Mononuclear cell (primary cell): ENCODE measurements around the gene MEPCE. TPM values are rescaled to one million over a fixed set of nuclear protein-coding genes. Genes with fewer than 3 reads are reported as not detected.

Experiments used
- H3K27me3 ChIP-seq: 2 replicates; pipeline ENCODE4 v1.6.0; 2011; ENCODE audit warnings: low read length, control low read depth; ENCODE audit not compliant: insufficient read depth
- H3K4me1 ChIP-seq: 2 replicates; pipeline ENCODE4 v1.5.1; 2011; ENCODE audit warnings: mild to moderate bottlenecking, low read length, control low read depth; ENCODE audit not compliant: insufficient read depth
- H3K4me3 ChIP-seq: 2 replicates; pipeline ENCODE4 v1.5.1; 2011; ENCODE audit warnings: mild to moderate bottlenecking, low read length, moderate library complexity
- H3K9me3 ChIP-seq: 2 replicates; pipeline ENCODE4 v1.5.1; 2011; ENCODE audit warnings: low read depth, mild to moderate bottlenecking, control low read depth, low read length
- total RNA-seq: library from RNA; depleted of rRNA; stranded (reverse); fragments of >200 nt; gene quantifications from one replicate; pipeline ENCODE4 v1.2.3, GENCODE V29; 2012

The MEPCE gene
- total RNA-seq, 1 donor = 36.7 TPM

DNA sequence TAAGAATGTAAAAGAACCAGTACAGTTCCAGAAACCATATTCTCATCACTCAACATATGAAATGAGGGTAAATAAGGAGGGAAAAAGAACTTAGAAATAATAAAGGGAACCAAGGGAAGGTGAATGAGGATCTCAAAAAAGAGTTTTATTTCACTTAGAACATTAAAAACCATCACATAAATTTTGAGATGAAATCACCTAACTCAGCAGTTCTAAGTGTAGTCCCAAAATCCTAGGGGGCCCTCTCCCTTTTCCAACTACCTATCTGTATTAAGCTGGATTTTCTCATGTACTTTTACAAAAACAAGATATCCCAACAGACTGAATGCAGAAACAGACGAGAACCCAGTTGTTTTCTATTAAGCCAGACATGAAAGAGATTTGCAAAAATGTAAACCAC lies 4.3 kb upstream of the MEPCE start:
- no peaks in the 10 kb centered on the region for H3K9me3 ChIP-seq
- no peak overlapping the region for H3K4me3 ChIP-seq
- H3K27me3 ChIP-seq = no peaks in the 10 kb centered on the region
- peaks cover 10% of the 10 kb centered on the region for H3K4me1 ChIP-seq

DNA sequence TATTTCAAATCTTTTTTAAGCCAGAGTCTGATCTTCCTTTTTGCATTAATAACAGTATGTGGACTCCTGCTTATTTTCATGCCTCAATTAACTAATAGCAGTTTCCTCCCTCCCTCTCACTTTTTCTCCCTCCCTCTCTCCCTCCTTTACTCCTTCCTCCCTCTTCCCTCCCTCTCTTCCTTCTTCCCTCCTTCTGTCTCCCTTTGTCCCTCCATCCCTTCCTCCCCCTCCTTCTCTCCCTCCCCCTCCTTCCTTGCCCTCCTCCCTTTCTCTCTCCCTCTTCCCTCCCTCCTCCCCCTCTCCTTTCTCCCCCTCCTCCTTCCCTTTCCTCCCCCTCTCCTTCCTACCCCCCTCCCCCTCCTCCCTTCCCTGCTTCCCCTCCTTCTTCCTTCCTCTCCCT lies 3.1 kb upstream of the MEPCE start:
- Histone ChIP-seq H3K4me1 (peaks cover 22% of the 10 kb centered on the region), H3K9me3 (no peaks in the 10 kb centered on the region), H3K4me3 (no peak overlapping the region), H3K27me3 (no peaks in the 10 kb centered on the region)

DNA sequence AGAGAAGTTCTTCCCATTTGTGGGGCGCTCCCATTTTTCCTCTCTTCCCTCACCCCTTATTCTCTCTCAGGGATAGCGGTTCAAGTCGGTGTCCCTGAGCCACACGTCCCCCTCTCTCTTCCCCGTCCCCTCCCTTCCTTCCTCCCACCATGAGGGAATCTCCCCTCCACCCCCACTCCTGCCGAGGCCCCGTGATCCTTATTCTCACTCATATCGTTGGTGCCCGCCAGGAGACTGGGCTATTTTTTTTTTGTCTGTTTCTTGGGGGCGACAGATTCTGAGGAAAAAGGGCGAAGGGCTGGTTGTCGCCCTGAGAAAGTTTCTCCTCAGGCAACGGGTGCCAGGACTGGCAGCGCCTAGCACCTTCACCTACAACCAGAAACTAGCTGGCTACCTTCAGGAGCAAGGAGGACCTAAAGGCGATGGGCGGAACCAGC lies 1.9 kb upstream of the MEPCE start:
- Histone ChIP-seq H3K27me3 (no peaks in the 10 kb centered on the region), H3K9me3 (no peaks in the 10 kb centered on the region), H3K4me3 (peak overlapping the region; percentile 83), H3K4me1 (peaks cover 31% of the 10 kb centered on the region)

DNA sequence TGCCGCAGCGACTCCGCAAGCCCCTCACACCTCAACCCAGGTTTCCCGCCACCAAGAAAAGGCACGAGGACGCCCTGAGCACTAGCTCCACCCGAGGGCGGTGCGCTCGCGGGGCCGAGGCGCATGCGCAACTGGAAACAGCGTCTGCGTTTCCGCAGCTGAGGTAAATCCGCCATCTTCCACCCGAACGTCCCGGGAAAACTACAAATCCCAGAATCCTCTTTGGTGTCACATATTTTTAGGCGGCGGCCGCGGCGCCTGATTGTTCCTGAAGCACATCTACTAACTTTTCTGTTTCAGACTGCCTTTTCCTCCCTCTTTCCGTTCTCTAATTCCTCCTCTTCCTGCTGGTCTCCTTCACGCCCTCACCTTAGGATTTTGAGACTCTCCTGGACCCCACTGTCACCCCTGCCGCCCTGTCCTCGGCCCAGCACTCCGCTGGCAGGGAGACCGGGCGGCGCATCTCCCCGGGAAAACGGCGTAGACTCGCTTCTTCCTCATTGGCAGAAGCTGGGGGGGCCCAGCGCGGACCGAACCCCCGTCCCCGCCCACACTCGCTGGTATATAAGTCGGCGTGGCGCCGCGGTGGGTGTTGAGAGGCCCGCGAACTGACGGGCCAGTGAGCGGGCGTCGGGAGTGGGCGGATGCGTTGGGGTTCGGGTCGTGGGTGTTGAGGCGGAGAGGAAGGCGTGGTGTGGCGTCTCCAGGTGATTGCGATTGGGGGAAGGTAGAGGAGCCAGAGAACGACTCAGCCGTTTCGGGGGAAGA lies 1.2 kb upstream of the MEPCE start, which contains the start of gene ZCWPW1:
Gene ZCWPW1, minus strand, starts transcription at position 505 of the 768 bp plus-strand sequence. CDS start 8,054 bp downstream, outside the sequence.
- H3K9me3 ChIP-seq = no peaks in the 10 kb centered on the region
- H3K27me3 ChIP-seq = no peaks in the 10 kb centered on the region
- peaks cover 31% of the 10 kb centered on the region for H3K4me1 ChIP-seq
- H3K4me3 ChIP-seq = peak within 1 kb of the TSS; percentile 83

DNA sequence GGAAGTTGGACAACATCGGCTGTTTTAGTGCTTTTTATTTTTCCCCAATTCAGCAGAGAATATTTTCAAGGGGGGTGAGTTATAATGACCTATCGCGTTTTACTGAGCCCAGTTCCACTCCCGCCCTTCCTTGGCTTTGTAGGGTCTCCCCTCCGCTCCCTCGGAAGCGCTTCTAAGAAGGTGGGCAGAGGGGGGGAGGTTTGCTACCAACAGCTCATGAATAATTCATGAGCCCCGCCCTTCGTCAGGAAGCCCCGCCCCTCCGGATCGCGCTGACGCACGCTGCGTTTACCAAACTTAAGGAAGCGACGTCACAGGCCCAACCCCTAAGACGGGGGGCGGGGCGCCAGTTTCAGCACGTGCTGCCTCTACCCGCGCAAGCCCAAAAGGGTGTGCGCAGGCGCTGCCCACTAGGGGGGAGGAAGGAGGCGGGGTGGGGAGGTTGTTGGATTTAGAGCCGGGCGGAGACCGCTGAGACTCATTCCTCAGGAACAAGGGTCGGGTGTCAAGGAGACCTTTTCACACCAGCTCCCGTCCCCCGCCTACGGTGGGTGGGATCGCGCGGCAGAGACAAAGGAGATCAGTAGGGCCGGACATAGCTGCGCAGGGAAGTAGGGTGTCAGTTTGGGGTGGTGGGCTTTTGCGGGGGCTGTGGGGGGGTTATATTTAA lies 529 bp upstream of the MEPCE start:
- peaks cover 36% of the 10 kb centered on the region for H3K4me1 ChIP-seq
- H3K27me3 ChIP-seq = no peaks in the 10 kb centered on the region
- no peaks in the 10 kb centered on the region for H3K9me3 ChIP-seq
- peak overlapping the region; percentile 83 for H3K4me3 ChIP-seq

DNA sequence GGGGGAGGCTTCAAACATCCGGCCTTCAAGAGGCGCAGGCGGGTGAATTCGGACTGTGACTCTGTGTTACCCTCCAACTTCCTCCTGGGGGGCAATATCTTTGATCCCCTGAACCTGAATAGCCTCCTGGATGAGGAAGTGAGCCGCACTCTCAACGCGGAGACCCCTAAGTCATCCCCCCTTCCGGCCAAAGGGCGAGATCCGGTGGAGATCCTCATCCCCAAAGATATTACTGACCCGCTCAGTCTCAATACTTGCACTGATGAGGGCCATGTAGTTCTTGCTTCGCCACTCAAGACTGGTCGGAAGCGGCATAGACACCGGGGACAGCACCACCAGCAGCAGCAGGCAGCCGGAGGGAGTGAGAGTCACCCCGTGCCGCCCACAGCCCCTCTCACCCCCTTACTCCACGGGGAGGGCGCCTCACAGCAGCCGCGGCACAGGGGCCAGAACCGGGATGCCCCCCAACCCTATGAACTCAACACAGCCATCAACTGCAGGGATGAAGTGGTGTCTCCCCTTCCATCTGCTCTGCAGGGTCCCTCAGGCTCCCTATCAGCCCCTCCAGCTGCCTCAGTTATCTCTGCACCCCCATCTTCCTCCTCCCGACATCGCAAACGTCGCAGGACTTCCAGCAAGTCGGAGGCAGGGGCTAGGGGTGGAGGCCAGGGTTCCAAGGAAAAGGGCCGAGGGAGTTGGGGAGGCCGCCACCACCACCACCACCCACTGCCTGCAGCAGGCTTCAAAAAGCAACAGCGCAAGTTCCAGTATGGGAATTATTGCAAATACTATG lies 1.1 kb downstream of the MEPCE start:
- peak overlapping the region; percentile 83 for H3K4me3 ChIP-seq
- peaks cover 51% of the 10 kb centered on the region for H3K4me1 ChIP-seq
- no peaks in the 10 kb centered on the region for H3K27me3 ChIP-seq
- no peaks in the 10 kb centered on the region for H3K9me3 ChIP-seq

DNA sequence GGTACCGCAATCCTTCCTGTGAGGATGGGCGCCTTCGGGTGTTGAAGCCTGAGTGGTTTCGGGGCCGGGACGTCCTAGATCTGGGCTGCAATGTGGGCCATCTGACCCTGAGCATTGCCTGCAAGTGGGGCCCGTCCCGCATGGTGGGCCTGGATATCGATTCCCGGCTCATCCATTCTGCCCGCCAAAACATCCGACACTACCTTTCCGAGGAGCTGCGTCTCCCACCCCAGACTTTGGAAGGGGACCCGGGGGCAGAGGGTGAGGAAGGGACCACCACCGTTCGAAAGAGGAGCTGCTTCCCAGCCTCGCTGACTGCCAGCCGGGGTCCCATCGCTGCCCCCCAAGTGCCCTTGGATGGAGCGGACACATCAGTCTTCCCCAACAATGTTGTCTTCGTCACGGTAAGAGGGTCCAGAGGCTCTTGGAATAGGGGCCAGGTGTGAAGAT lies 1.7 kb downstream of the MEPCE start:
- Histone ChIP-seq H3K4me1 (peaks cover 51% of the 10 kb centered on the region), H3K9me3 (no peaks in the 10 kb centered on the region), H3K27me3 (no peaks in the 10 kb centered on the region), H3K4me3 (no peak overlapping the region)

DNA sequence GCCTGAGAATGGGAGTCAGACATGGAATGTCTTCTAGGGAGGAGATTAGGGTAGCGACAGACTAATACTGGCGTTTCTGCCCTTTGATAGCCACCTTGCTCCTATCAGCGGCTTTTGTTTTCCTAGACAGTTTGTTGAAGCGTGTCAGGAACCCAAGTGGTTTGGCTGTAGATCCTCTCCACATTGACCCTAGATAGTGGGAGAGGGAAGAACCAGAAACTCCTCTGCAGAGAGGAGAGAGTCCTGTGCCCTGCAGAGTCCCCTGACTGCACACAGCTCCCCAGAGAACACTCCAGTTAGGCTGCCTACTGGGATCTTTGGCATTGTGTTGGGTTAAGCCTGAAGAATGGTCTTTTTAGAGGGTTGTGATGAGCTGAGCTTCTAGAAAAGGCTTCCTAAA lies 2.4 kb downstream of the MEPCE start:
- Histone ChIP-seq H3K4me1 (peaks cover 57% of the 10 kb centered on the region), H3K9me3 (no peaks in the 10 kb centered on the region), H3K4me3 (no peak overlapping the region), H3K27me3 (no peaks in the 10 kb centered on the region)

DNA sequence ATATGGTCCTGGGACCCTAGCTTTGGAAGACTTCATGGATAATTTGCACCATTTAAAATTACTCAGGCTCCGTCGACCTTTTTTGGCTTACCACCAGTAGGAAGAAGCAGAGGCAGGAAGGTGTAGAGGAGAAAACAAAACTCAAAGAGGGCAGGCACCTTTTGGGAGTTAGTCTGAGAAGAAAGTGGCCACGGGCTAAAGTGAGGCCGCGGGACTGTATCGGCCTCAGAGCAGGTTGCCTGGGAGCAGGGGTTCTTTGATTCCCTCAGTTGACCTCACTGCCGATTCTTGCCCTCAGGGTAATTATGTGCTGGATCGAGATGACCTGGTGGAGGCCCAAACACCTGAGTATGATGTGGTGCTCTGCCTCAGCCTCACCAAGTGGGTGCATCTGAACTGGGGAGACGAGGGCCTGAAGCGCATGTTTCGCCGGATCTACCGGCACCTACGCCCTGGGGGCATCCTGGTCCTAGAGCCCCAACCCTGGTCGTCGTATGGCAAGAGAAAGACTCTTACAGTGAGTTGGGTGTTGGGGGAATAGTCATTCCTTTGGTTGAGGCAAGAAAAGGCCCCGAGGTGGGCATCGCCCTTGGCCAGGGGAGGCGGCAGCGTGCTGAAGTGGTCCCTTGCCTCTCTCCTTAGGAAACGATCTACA lies 3.1 kb downstream of the MEPCE start:
- Histone ChIP-seq H3K27me3 (no peaks in the 10 kb centered on the region), H3K4me3 (no peak overlapping the region), H3K9me3 (no peaks in the 10 kb centered on the region), H3K4me1 (peaks cover 52% of the 10 kb centered on the region)

DNA sequence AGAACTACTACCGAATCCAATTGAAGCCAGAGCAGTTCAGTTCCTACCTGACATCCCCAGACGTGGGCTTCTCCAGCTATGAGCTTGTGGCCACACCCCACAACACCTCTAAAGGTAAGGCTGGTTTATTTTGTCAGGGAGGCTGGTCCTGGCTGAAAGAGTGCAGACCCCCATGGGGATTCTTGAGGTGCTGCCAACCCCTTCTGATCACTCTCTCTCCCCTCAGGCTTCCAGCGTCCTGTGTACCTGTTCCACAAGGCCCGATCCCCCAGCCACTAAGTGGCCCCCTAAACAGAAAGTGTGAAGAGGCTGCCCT lies 3.6 kb downstream of the MEPCE start:
- Histone ChIP-seq H3K27me3 (no peaks in the 10 kb centered on the region), H3K9me3 (no peaks in the 10 kb centered on the region), H3K4me3 (no peak overlapping the region), H3K4me1 (peaks cover 48% of the 10 kb centered on the region)

DNA sequence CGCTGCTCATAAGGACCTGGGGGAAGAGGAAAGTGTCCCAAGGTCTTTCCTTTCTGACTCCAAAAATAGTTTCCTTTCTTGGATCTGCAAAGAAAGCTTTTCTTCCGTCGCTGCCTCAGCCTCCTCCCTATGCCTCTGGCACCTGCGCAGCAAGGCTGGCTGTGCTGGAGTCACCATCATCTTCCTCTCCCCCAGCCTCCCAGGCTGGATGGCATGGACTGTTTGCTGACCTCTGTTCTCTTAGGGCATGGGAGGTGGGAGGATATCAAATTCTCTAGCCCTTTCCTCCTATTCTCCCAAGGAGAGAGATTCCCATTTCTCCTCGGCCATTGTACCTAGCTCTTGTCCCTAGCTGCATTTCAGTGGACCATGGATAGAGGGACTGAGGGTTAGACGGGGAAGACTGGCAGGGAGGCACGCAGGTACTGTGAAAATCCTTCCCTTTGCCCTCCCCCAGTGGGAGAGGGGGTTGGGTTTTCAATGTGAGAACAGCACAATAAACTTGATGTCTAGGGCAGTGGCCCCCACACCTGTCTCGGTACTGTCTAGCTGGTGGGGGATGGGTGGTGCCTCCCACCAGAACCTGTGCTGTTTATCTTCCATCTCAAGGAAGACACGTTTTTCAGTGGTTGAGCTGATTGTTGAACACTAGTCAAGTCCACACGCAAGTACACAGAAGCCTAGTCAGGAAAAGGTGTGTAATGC lies 4.1 kb downstream of the MEPCE start:
- no peaks in the 10 kb centered on the region for H3K9me3 ChIP-seq
- H3K4me1 ChIP-seq = peaks cover 48% of the 10 kb centered on the region
- H3K4me3 ChIP-seq = no peak overlapping the region
- no peaks in the 10 kb centered on the region for H3K27me3 ChIP-seq

DNA sequence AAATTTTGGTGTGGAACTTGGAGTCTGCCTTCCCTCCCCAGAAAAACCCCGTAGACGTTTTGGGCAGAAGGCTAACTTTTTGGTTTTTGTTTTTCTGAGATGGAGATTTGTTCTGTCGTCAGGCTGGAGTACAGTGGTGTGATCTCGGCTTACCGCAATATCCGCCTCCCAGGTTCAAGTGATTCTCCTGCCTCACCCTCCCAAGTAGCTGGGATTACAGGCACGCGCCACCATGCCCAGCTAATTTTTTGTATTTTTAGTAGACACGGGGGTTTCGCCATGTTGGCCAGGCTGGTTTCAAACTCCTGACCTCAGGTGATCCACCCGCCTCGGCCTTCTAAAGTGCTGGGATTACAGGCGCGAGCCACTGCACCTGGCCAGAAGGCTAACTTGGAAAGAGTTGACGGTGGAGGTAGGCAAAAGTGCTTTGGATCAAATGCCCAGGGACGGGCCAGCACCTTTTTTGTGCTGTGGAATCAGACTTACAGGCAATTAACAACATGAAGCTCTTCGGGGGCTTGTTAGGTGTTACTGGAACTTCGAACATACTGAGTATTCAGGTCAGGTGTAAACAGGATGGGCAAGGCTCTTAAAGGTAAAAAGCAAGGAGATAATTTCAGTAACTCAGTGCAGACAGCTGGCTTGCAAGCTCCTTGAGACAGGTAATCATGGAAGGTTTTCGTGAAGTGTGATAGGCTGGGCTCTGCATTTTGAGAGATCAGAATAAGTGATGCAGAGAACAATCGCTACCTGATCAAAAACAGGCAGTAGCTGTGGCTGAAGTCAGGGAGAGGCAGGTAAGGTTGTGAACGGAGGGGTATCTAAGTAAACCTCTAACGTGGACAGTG lies 4.9 kb downstream of the MEPCE start:
- Histone ChIP-seq H3K4me1 (peaks cover 48% of the 10 kb centered on the region), H3K27me3 (no peaks in the 10 kb centered on the region), H3K9me3 (no peaks in the 10 kb centered on the region), H3K4me3 (peak overlapping the region; percentile 85)

DNA sequence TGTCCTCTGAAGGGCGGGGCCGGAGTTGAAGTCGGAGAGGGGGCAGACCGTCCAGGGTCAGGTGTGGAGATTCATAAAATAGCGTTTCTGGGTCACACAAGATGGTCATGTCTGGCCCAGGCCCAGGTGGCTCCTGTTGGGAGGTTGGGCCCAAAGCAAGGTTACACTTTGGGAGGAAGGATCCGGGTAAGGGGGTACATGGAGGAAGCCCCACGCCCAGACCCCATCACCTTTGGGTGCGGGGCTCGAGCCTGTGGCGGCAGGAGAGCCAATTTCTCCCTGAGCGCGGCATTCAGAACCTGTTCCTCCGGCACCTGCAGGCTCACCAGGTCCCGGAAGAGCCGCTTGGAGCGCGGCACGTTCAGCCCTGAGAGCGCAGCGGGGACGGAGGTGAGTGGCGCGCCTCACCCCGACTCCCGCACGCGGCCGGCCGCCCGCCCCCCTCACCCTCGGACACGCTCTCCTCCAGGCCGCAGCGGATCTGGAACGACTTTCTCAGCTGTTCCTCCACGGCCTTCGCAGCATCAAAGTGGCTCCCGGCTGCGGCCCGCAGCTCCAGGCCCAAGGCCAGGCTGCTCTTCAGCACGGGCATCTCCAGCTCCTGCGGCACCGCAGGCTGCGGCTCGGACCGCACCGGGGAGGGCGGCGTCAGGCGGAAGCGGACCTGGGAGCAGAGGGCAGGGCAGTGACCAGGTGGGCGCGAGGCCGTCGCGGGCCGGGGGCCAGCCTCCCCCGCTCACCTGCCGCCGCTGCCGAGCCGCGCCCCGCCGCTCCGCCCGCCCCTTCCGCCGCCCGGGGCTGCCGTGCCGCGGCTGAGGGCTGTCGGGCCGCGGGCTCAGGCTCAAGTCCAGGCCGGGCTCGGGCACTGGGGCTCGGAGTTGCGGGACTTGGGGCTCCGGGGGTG lies 6.0 kb downstream of the MEPCE start:
- Histone ChIP-seq H3K27me3 (no peaks in the 10 kb centered on the region), H3K4me3 (peak overlapping the region; percentile 85), H3K9me3 (no peaks in the 10 kb centered on the region), H3K4me1 (peaks cover 44% of the 10 kb centered on the region)
